ENCODE results near the gene STK32C.

Gene STK32C

GRCh38 chr10:132175408-132175807 is 132.3 kb downstream of the STK32C start:
- Histone ChIP-seq H3K4me1 (ENCODE audit: control insufficient read depth in 2 of 2, insufficient read depth in 2 of 2, low read length in 2 of 2) (no peaks in the 10 kb centered on the region), H3K4me3 (ENCODE audit: low read length in 2 of 2) (no peak overlapping the region), H3K9ac (ENCODE audit: low read depth in 1 of 2, low read length in 2 of 2) (no peak overlapping the region), H3K36me3 (ENCODE audit: control insufficient read depth in 2 of 2, insufficient read depth in 2 of 2, low read length in 2 of 2) (no peaks in the 10 kb centered on the region), H3K27me3 (ENCODE audit: control insufficient read depth in 2 of 2, insufficient read depth in 2 of 2, low read length in 2 of 2) (peaks cover 15 to 18% of the 10 kb centered on the region in 2 donors), H3K9me3 (ENCODE audit: control insufficient read depth in 2 of 2, low read length in 2 of 2) (no peaks in the 10 kb centered on the region), H3K27ac (ENCODE audit: low read depth in 2 of 2, low read length in 2 of 2) (no peak overlapping the region)

DNA sequence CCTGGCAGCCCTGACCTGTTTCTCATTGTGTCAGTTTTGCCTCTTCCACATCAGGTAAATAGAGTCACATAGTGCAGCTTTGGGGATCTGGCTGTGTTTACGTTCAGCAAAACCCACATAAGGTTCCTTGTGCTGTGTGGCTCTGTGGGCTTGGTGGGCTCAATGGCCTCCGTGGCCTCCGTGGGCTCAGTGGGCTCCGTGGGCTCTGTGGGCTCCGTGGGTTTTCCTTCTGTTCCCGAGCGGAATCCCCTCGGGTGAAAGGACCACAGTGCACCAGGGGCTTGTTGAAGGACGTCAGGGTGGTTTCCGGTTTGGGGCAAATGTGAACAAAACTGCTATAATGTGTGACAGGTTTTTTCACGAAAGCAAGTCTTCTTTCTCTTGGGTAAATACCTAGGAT is 133.5 kb downstream of the STK32C start:
- Histone ChIP-seq H3K9me3 (ENCODE audit: control insufficient read depth in 2 of 2, low read length in 2 of 2) (no peaks in the 10 kb centered on the region), H3K27ac (ENCODE audit: low read depth in 2 of 2, low read length in 2 of 2) (no peak overlapping the region), H3K4me3 (ENCODE audit: low read length in 2 of 2) (no peak overlapping the region), H3K27me3 (ENCODE audit: control insufficient read depth in 2 of 2, insufficient read depth in 2 of 2, low read length in 2 of 2) (peaks cover 15 to 18% of the 10 kb centered on the region in 2 donors), H3K9ac (ENCODE audit: low read depth in 1 of 2, low read length in 2 of 2) (no peak overlapping the region), H3K4me1 (ENCODE audit: control insufficient read depth in 2 of 2, insufficient read depth in 2 of 2, low read length in 2 of 2) (no peaks in the 10 kb centered on the region), H3K36me3 (ENCODE audit: control insufficient read depth in 2 of 2, insufficient read depth in 2 of 2, low read length in 2 of 2) (no peaks in the 10 kb centered on the region)

GRCh38 chr10:132173185-132173584 is 134.6 kb downstream of the STK32C start:
- peaks cover 15 to 18% of the 10 kb centered on the region in 2 donors for H3K27me3 ChIP-seq (ENCODE audit: control insufficient read depth in 2 of 2, insufficient read depth in 2 of 2, low read length in 2 of 2)
- H3K9ac ChIP-seq (ENCODE audit: low read depth in 1 of 2, low read length in 2 of 2), result no peak overlapping the region
- no peak overlapping the region for H3K27ac ChIP-seq (ENCODE audit: low read depth in 2 of 2, low read length in 2 of 2)
- no peak overlapping the region for H3K4me3 ChIP-seq (ENCODE audit: low read length in 2 of 2)
- H3K36me3 ChIP-seq (ENCODE audit: control insufficient read depth in 2 of 2, insufficient read depth in 2 of 2, low read length in 2 of 2), result no peaks in the 10 kb centered on the region
- no peaks in the 10 kb centered on the region for H3K9me3 ChIP-seq (ENCODE audit: control insufficient read depth in 2 of 2, low read length in 2 of 2)
- no peaks in the 10 kb centered on the region for H3K4me1 ChIP-seq (ENCODE audit: control insufficient read depth in 2 of 2, insufficient read depth in 2 of 2, low read length in 2 of 2)

GRCh38 chr10:132172091-132173066 is 135.4 kb downstream of the STK32C start:
- Histone ChIP-seq H3K36me3 (ENCODE audit: control insufficient read depth in 2 of 2, insufficient read depth in 2 of 2, low read length in 2 of 2) (no peaks in the 10 kb centered on the region), H3K4me1 (ENCODE audit: control insufficient read depth in 2 of 2, insufficient read depth in 2 of 2, low read length in 2 of 2) (no peaks in the 10 kb centered on the region), H3K27ac (ENCODE audit: low read depth in 2 of 2, low read length in 2 of 2) (no peak overlapping the region), H3K27me3 (ENCODE audit: control insufficient read depth in 2 of 2, insufficient read depth in 2 of 2, low read length in 2 of 2) (peaks cover 11 to 18% of the 10 kb centered on the region in 2 donors), H3K9me3 (ENCODE audit: control insufficient read depth in 2 of 2, low read length in 2 of 2) (no peaks in the 10 kb centered on the region), H3K9ac (ENCODE audit: low read depth in 1 of 2, low read length in 2 of 2) (no peak overlapping the region), H3K4me3 (ENCODE audit: low read length in 2 of 2) (no peak overlapping the region)

- H3K27ac ChIP-seq (ENCODE audit: low read depth in 2 of 2, low read length in 2 of 2), result no peak overlapping the region
Observed at GRCh38 chr10:132170561-132171361, 137.0 kb downstream of the STK32C start.

GRCh38 chr10:132169766-132170560 is 137.8 kb downstream of the STK32C start:
- Histone ChIP-seq H3K4me1 (ENCODE audit: control insufficient read depth in 2 of 2, insufficient read depth in 2 of 2, low read length in 2 of 2) (no peaks in the 10 kb centered on the region), H3K27me3 (ENCODE audit: control insufficient read depth in 2 of 2, insufficient read depth in 2 of 2, low read length in 2 of 2) (no peaks in the 10 kb centered on the region), H3K9ac (ENCODE audit: low read depth in 1 of 2, low read length in 2 of 2) (no peak overlapping the region), H3K27ac (ENCODE audit: low read depth in 2 of 2, low read length in 2 of 2) (no peak overlapping the region), H3K36me3 (ENCODE audit: control insufficient read depth in 2 of 2, insufficient read depth in 2 of 2, low read length in 2 of 2) (no peaks in the 10 kb centered on the region), H3K4me3 (ENCODE audit: low read length in 2 of 2) (no peak overlapping the region), H3K9me3 (ENCODE audit: control insufficient read depth in 2 of 2, low read length in 2 of 2) (no peaks in the 10 kb centered on the region)

More at GRCh38 chr10:132170561-132171361, 137.0 kb downstream of the STK32C start:
- Histone ChIP-seq H3K9ac (ENCODE audit: low read depth in 1 of 2, low read length in 2 of 2) (no peak overlapping the region), H3K4me1 (ENCODE audit: control insufficient read depth in 2 of 2, insufficient read depth in 2 of 2, low read length in 2 of 2) (no peaks in the 10 kb centered on the region), H3K27me3 (ENCODE audit: control insufficient read depth in 2 of 2, insufficient read depth in 2 of 2, low read length in 2 of 2) (peaks cover 0 to 5% of the 10 kb centered on the region in 2 donors), H3K4me3 (ENCODE audit: low read length in 2 of 2) (no peak overlapping the region), H3K9me3 (ENCODE audit: control insufficient read depth in 2 of 2, low read length in 2 of 2) (no peaks in the 10 kb centered on the region), H3K36me3 (ENCODE audit: control insufficient read depth in 2 of 2, insufficient read depth in 2 of 2, low read length in 2 of 2) (no peaks in the 10 kb centered on the region)

- no peak overlapping the region for H3K4me3 ChIP-seq (ENCODE audit: low read length in 2 of 2)
- H3K27me3 ChIP-seq (ENCODE audit: control insufficient read depth in 2 of 2, insufficient read depth in 2 of 2, low read length in 2 of 2), result no peaks in the 10 kb centered on the region
- no peaks in the 10 kb centered on the region for H3K4me1 ChIP-seq (ENCODE audit: control insufficient read depth in 2 of 2, insufficient read depth in 2 of 2, low read length in 2 of 2)
- H3K27ac ChIP-seq (ENCODE audit: low read depth in 2 of 2, low read length in 2 of 2), result no peak overlapping the region
- H3K9me3 ChIP-seq (ENCODE audit: control insufficient read depth in 2 of 2, low read length in 2 of 2), result no peaks in the 10 kb centered on the region
- no peaks in the 10 kb centered on the region for H3K36me3 ChIP-seq (ENCODE audit: control insufficient read depth in 2 of 2, insufficient read depth in 2 of 2, low read length in 2 of 2)
- H3K9ac ChIP-seq (ENCODE audit: low read depth in 1 of 2, low read length in 2 of 2), result no peak overlapping the region
Observed at GRCh38 chr10:132169031-132169765, 138.6 kb downstream of the STK32C start.

- H3K36me3 ChIP-seq (ENCODE audit: control insufficient read depth in 2 of 2, insufficient read depth in 2 of 2, low read length in 2 of 2), result no peaks in the 10 kb centered on the region
- no peak overlapping the region for H3K4me3 ChIP-seq (ENCODE audit: low read length in 2 of 2)
- no peak overlapping the region for H3K27ac ChIP-seq (ENCODE audit: low read depth in 2 of 2, low read length in 2 of 2)
- no peaks in the 10 kb centered on the region for H3K27me3 ChIP-seq (ENCODE audit: control insufficient read depth in 2 of 2, insufficient read depth in 2 of 2, low read length in 2 of 2)
- H3K9me3 ChIP-seq (ENCODE audit: control insufficient read depth in 2 of 2, low read length in 2 of 2), result no peaks in the 10 kb centered on the region
- H3K9ac ChIP-seq (ENCODE audit: low read depth in 1 of 2, low read length in 2 of 2), result no peak overlapping the region
- peaks cover 0 to 3% of the 10 kb centered on the region in 2 donors for H3K4me1 ChIP-seq (ENCODE audit: control insufficient read depth in 2 of 2, insufficient read depth in 2 of 2, low read length in 2 of 2)
Observed at GRCh38 chr10:132168571-132169030, 139.1 kb downstream of the STK32C start.

- no peaks in the 10 kb centered on the region for H3K36me3 ChIP-seq (ENCODE audit: control insufficient read depth in 2 of 2, insufficient read depth in 2 of 2, low read length in 2 of 2)
- no peak overlapping the region for H3K27ac ChIP-seq (ENCODE audit: low read depth in 2 of 2, low read length in 2 of 2)
- no peaks in the 10 kb centered on the region for H3K9me3 ChIP-seq (ENCODE audit: control insufficient read depth in 2 of 2, low read length in 2 of 2)
- H3K27me3 ChIP-seq (ENCODE audit: control insufficient read depth in 2 of 2, insufficient read depth in 2 of 2, low read length in 2 of 2), result no peaks in the 10 kb centered on the region
- peaks cover 2 to 9% of the 10 kb centered on the region in 2 donors for H3K4me1 ChIP-seq (ENCODE audit: control insufficient read depth in 2 of 2, insufficient read depth in 2 of 2, low read length in 2 of 2)
- H3K4me3 ChIP-seq (ENCODE audit: low read length in 2 of 2), result no peak overlapping the region
- H3K9ac ChIP-seq (ENCODE audit: low read depth in 1 of 2, low read length in 2 of 2), result no peak overlapping the region
Observed at GRCh38 chr10:132167976-132168375, 139.8 kb downstream of the STK32C start.

All from mucosa of rectum (tissue), 2 donors.